HCT116 (cell line): ENCODE data around the gene GNG2. TPM values are rescaled to one million over a fixed set of nuclear protein-coding genes. Genes with fewer than 3 reads are reported as not detected.

Experiments used
- ATAC-seq: fragments of 200-7000 bp; cut with Tn5 transposase; 2 replicates; pipeline ENCODE4 v1.9.1; 2020; ENCODE audit warnings: mild to moderate bottlenecking, moderate library complexity
- BruUV-seq: library from RNA; stranded (reverse); fragments of 400-500 nt; replicated peaks from 2 replicates; lab custom pipeline; 2021; lab: Mats Ljungman, UMichigan
- CTCF ChIA-PET: fragments of 300-600 bp; sonication (Branson Sonifier 250); formaldehyde crosslinking; loops from one replicate; lab custom pipeline; 2021; ENCODE audit warnings: antibody characterized with exemption; lab: Charles Lee
- POLR2A ChIA-PET: fragments of 300-600, 350-600 bp; sonication (Branson Sonifier 250); formaldehyde crosslinking; loops from one replicate; lab custom pipeline; 2021; ENCODE audit warnings: antibody characterized with exemption; lab: Charles Lee
- RAD21 ChIA-PET, 2 experiments: fragments of 300-600 bp; sonication (Branson Sonifier 250); formaldehyde crosslinking; loops; one replicate each; lab custom pipeline; 2023; ENCODE audit warnings: low total read pairs in 2 of 2; ENCODE audit not compliant: uncharacterized antibody in 2 of 2, unreplicated experiment in 2 of 2, low non-redundant PET in 1 of 2; lab: Charles Lee
- DNase-seq: peaks from one replicate; pipeline ENCODE4 v3.0.0-alpha.2; 2010; ENCODE audit warnings: low read depth, low spot score
- H2AFZ ChIP-seq: fragments of 200-600 bp; shearing (Covaris generic), sonication (generic); 2 replicates; pipeline ENCODE4 v1.6.1; 2017; ENCODE audit warnings: low read depth, mixed run types, mixed read lengths, antibody characterized with exemption, low read length; ENCODE audit not compliant: poor library complexity, severe bottlenecking
- H3K27ac ChIP-seq: 2 replicates; pipeline ENCODE4 v1.5.1; 2012; ENCODE audit warnings: low read depth, low read length
- H3K27me3 ChIP-seq: fragments of 200-600 bp; sonication (generic); 2 replicates; pipeline ENCODE4 v1.6.1; 2016; ENCODE audit warnings: mixed run types, low read length, mixed read lengths; ENCODE audit not compliant: insufficient read depth
- H3K36me3 ChIP-seq, 2 experiments: fragments of 200-500 bp in 1 of 2; fragments of 200-600 bp in 1 of 2; sonication (Bioruptor generic) in 1 of 2; sonication (generic) in 1 of 2; 2 replicates each; pipeline versions ENCODE4 v1.5.1 to v1.6.1; 2014 to 2016; ENCODE audit warnings: low read length in 2 of 2, inconsistent platforms in 1 of 2, mixed read lengths in 1 of 2, mixed run types in 1 of 2; ENCODE audit not compliant: insufficient read depth in 2 of 2, control insufficient read depth in 1 of 2
- H3K4me1 ChIP-seq, 2 experiments: fragments of 200-600 bp in 1 of 2; sonication (generic) in 1 of 2; 2 replicates each; pipeline versions ENCODE4 v1.5.1 to v1.6.1; 2012 to 2017; ENCODE audit warnings: low read length in 2 of 2, inconsistent platforms in 1 of 2, mild to moderate bottlenecking in 1 of 2, mixed read lengths in 1 of 2, mixed run types in 1 of 2, moderate library complexity in 1 of 2; ENCODE audit not compliant: insufficient read depth in 2 of 2, control insufficient read depth in 1 of 2
- H3K4me2 ChIP-seq: fragments of 200-600 bp; sonication (generic); 2 replicates; pipeline ENCODE4 v1.6.1; 2017; ENCODE audit warnings: mixed run types, low read length, mixed read lengths
- H3K4me3 ChIP-seq, 2 experiments: fragments of 200-600 bp in 1 of 2; sonication (generic) in 1 of 2; replicated peaks in 1 of 2; 2 replicates each; pipeline ENCODE4 v1.5.1; 2011 to 2016; ENCODE audit warnings: low read length in 2 of 2, control low read depth in 1 of 2, low read depth in 1 of 2, mild to moderate bottlenecking in 1 of 2, mixed read lengths in 1 of 2, mixed run types in 1 of 2
- H3K79me2 ChIP-seq: fragments of 200-600 bp; sonication (generic); 2 replicates; pipeline ENCODE4 v1.6.1; 2017; ENCODE audit warnings: mild to moderate bottlenecking, mixed run types, low read length, moderate library complexity, mixed read lengths; ENCODE audit not compliant: insufficient read depth
- H3K9ac ChIP-seq: fragments of 200-600 bp; sonication (generic); 2 replicates; pipeline ENCODE4 v1.6.1; 2016; ENCODE audit warnings: low read length, mixed read lengths
- H3K9me2 ChIP-seq: fragments of 200-600 bp; sonication (generic), shearing (Covaris generic); 2 replicates; pipeline ENCODE4 v1.6.1; 2017; ENCODE audit warnings: mixed run types, mild to moderate bottlenecking, moderate library complexity; ENCODE audit not compliant: insufficient read depth
- H3K9me3 ChIP-seq, 2 experiments: fragments of 200-500 bp in 1 of 2; fragments of 200-600 bp in 1 of 2; sonication (Bioruptor generic) in 1 of 2; sonication (generic) in 1 of 2; 2 replicates each; pipeline ENCODE4 v1.6.1; 2014 to 2017; ENCODE audit warnings: low read length in 2 of 2, mixed read lengths in 2 of 2, inconsistent platforms in 1 of 2, low read depth in 1 of 2, mild to moderate bottlenecking in 1 of 2, mixed run types in 1 of 2, moderate library complexity in 1 of 2; ENCODE audit not compliant: control insufficient read depth in 1 of 2, insufficient read depth in 1 of 2
- H4K20me1 ChIP-seq: fragments of 200-600 bp; sonication (generic), shearing (Covaris generic); 2 replicates; pipeline ENCODE4 v1.6.1; 2017; ENCODE audit warnings: mixed run types, mild to moderate bottlenecking, moderate library complexity; ENCODE audit not compliant: insufficient read depth
- CEBPB ChIP-seq: IDR thresholded peaks from 2 replicates; pipeline ENCODE4 v1.6.1; 2012; ENCODE audit warnings: low read depth
- ELF1 ChIP-seq: IDR thresholded peaks from 2 replicates; pipeline ENCODE4 v1.6.1; 2012; ENCODE audit warnings: low read depth, borderline replicate concordance
- EZH2 ChIP-seq: fragments of 200-600 bp; sonication (generic); IDR thresholded peaks from 2 replicates; pipeline ENCODE4 v1.6.1; 2017; ENCODE audit warnings: antibody characterized with exemption, mixed run types
- EZH2phosphoT487 ChIP-seq: fragments of 200-600 bp; IDR thresholded peaks from 2 replicates; pipeline ENCODE4 v1.6.1; 2018; ENCODE audit warnings: antibody characterized with exemption, borderline replicate concordance
- FOSL1 ChIP-seq: IDR thresholded peaks from 2 replicates; pipeline ENCODE4 v1.6.1; 2012; ENCODE audit warnings: low read depth
- JUND ChIP-seq: IDR thresholded peaks from 2 replicates; pipeline ENCODE4 v1.6.1; 2012
- POLR2A ChIP-seq: IDR thresholded peaks from 2 replicates; pipeline ENCODE4 v1.7.0; 2011; ENCODE audit warnings: borderline replicate concordance; ENCODE audit not compliant: insufficient read depth, insufficient read length; ENCODE audit errors: extremely low read depth
- POLR2AphosphoS5 ChIP-seq: IDR thresholded peaks from 2 replicates; pipeline ENCODE4 v1.6.1; 2011; ENCODE audit warnings: mild to moderate bottlenecking, low read depth, low read length, moderate library complexity
- REST ChIP-seq: IDR thresholded peaks from 2 replicates; pipeline ENCODE4 v1.6.1; 2012; ENCODE audit warnings: low read depth
- SIN3A ChIP-seq: IDR thresholded peaks from 2 replicates; pipeline ENCODE4 v1.6.1; 2012; ENCODE audit warnings: low read depth
- SP1 ChIP-seq: IDR thresholded peaks from 2 replicates; pipeline ENCODE4 v1.6.1; 2012; ENCODE audit warnings: low read depth
- SRF ChIP-seq: IDR thresholded peaks from 2 replicates; pipeline ENCODE4 v1.6.1; 2012; ENCODE audit warnings: low read depth
- YY1 ChIP-seq: IDR thresholded peaks from 2 replicates; pipeline ENCODE4 v1.6.1; 2011; ENCODE audit warnings: low read length, low read depth, moderate library complexity, mild to moderate bottlenecking; ENCODE audit not compliant: insufficient replicate concordance; ENCODE audit errors: extremely low read depth
- ZNF274 ChIP-seq: fragments of 200-500 bp; sonication (Bioruptor generic); IDR thresholded peaks from 2 replicates; pipeline ENCODE4 v1.6.1; 2014; ENCODE audit warnings: mild to moderate bottlenecking, low read depth, low read length, inconsistent platforms
- intact Hi-C: fragments of 100-400 bp; cut with micrococcal nuclease; formaldehyde crosslinking; loops from 2 replicates; pipeline ENCODE4 v1.10.0; 2022
- total RNA-seq: library from RNA; stranded (reverse); gene quantifications from one replicate; pipeline ENCODE4 v1.2.1, GENCODE V29; 2021; ENCODE audit not compliant: unreplicated experiment
- TF ChIP-seq, protein P1 (sequence below): IDR thresholded peaks from 2 replicates; pipeline ENCODE4 v1.6.1; 2011; ENCODE audit warnings: mild to moderate bottlenecking, low read length, moderate library complexity; ENCODE audit not compliant: insufficient replicate concordance; ENCODE audit errors: extremely low read depth

The GNG2 gene
- total RNA-seq, 1 experiment from 2014 or later, result 0.74 TPM

GRCh38 chr14:52007637-52008036, 147.2 kb downstream of the GNG2 start:
- Histone ChIP-seq H3K9me2 (no peaks in the 10 kb centered on the region), H3K36me3 (peaks cover 42 to 63% of the 10 kb centered on the region in 2 experiments), H3K27ac (no peak overlapping the region), H4K20me1 (no peaks in the 10 kb centered on the region), H3K4me1 (no peaks in the 10 kb centered on the region), H3K79me2 (no peaks in the 10 kb centered on the region; the same call in 1 of the 2 replicates), H3K27me3 (no peaks in the 10 kb centered on the region), H3K9me3 (no peaks in the 10 kb centered on the region), H3K4me3 (no peak overlapping the region), H3K4me2 (no peak overlapping the region), H3K9ac (no peak overlapping the region), H2AFZ (no peak overlapping the region)
- ChIA-PET CTCF (no interaction called here), POLR2A (no interaction called here), RAD21 (no interaction called here)
- intact Hi-C loops, result no loop called here
- BruUV-seq, result no TSS peak
- TF ChIP-seq EZH2phosphoT487 (no peak), ELF1 (no peak), JUND (no peak), YY1 (no peak), CEBPB (no peak), SP1 (no peak), POLR2A (no peak), ZNF274 (no peak), EZH2 (no peak), SIN3A (no peak), SRF (no peak), REST (no peak), FOSL1 (no peak), POLR2AphosphoS5 (no peak)
- TF ChIP-seq, protein P1, sequence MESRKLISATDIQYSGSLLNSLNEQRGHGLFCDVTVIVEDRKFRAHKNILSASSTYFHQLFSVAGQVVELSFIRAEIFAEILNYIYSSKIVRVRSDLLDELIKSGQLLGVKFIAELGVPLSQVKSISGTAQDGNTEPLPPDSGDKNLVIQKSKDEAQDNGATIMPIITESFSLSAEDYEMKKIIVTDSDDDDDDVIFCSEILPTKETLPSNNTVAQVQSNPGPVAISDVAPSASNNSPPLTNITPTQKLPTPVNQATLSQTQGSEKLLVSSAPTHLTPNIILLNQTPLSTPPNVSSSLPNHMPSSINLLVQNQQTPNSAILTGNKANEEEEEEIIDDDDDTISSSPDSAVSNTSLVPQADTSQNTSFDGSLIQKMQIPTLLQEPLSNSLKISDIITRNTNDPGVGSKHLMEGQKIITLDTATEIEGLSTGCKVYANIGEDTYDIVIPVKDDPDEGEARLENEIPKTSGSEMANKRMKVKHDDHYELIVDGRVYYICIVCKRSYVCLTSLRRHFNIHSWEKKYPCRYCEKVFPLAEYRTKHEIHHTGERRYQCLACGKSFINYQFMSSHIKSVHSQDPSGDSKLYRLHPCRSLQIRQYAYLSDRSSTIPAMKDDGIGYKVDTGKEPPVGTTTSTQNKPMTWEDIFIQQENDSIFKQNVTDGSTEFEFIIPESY, result no peak
- DNase-seq (no peak), ATAC-seq (no peak)
